ENCODE measurements around the gene HOXC5. TPM values are rescaled to one million over a fixed set of nuclear protein-coding genes. Genes with fewer than 3 reads are reported as not detected.

HOXC5 gene
- total and polyA plus RNA-seq, 2 donors (not counting 1 experiment from before 2014, with no cell fraction given): not detected

DNA sequence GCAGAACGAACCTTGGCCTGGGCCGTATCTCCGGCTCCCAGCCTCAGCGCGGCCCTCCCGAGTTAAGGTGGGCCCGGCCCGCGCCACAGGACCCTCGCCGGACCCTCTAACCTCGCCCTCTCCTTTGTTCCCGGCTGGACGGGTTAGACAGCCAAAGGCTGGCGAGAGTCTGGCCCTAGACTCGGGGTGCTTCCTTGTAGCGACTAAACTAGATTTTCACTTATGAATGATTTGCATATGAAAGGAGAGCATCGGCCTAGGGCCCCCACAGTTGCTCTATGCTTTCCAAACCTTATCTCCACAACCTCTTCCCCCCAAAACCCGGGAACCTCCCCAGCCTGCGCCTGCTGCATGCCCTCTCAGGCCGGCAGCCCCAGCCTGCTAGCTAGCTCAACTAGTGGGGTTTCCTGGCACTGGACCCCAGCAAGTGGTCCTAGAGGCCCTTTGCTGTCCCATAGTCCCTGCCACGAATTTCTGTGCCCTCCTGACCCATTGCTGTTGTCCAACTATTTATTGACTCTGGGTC, 2.0 kb downstream of the HOXC5 start:
- no peak for ATAC-seq (ENCODE audit: low read depth)
- Histone ChIP-seq H3K9ac (ENCODE audit: low read length) (peak overlapping the region; percentile 37), H3K79me2 (ENCODE audit: control insufficient read depth, insufficient read depth, low read length) (no peaks in the 10 kb centered on the region), H3K4me3 (ENCODE audit: control extremely low read depth in 1 of 5, extremely low read depth in 1 of 5, insufficient read depth in 1 of 5, low read depth in 2 of 5, low read length in 4 of 5) (peak overlapping the region in 1 of 5 experiments; percentile 47), H3K27me3 (replicated peaks in 1 of 4; ENCODE audit: control extremely low read depth in 1 of 4, control insufficient read depth in 3 of 4, insufficient read depth in 4 of 4, low read length in 3 of 4) (peaks cover 0 to 94% (median 63%) of the 10 kb centered on the region in 4 experiments), H3K4me1 (ENCODE audit: control insufficient read depth in 2 of 2, insufficient read depth in 2 of 2, low read length in 2 of 2) (peaks cover 28 to 41% of the 10 kb centered on the region in 2 donors), H3K9me3 (ENCODE audit: control extremely low read depth in 1 of 3, control insufficient read depth in 2 of 3, insufficient read depth in 1 of 3, low read length in 2 of 3) (peaks cover 0 to 51% (median 6%) of the 10 kb centered on the region in 3 donors), H3K4me2 (replicated peaks; ENCODE audit: low read depth, low read length, poor library complexity, severe bottlenecking) (peak overlapping the region; percentile 67), H3K27ac (ENCODE audit: low read length in 2 of 2) (no peak overlapping the region), H3K36me3 (replicated peaks in 1 of 2; ENCODE audit: control extremely low read depth in 1 of 2, control insufficient read depth in 1 of 2, extremely low read depth in 1 of 2, insufficient read depth in 2 of 2, low read length in 1 of 2) (no peaks in the 10 kb centered on the region), H2AFZ (ENCODE audit: insufficient read depth, low read depth, low read length, poor library complexity, severe bottlenecking) (no peak overlapping the region), H4K20me1 (ENCODE audit: control insufficient read depth, insufficient read depth, low read length, poor library complexity, severe bottlenecking) (no peaks in the 10 kb centered on the region)
- H3K9me3 Mint-ChIP-seq (ENCODE audit: insufficient read depth): no peaks in the 10 kb centered on the region
- WGBS (ENCODE audit: insufficient coverage): 42% methylated on average over 17 of the region's 22 CpGs
- TF ChIP-seq EZH2 (IDR thresholded peaks at IDR 0.05; ENCODE audit: borderline replicate concordance, insufficient read depth, low read depth, low read length, poor library complexity, severe bottlenecking): no peak
- TF ChIP-seq, protein P1, sequence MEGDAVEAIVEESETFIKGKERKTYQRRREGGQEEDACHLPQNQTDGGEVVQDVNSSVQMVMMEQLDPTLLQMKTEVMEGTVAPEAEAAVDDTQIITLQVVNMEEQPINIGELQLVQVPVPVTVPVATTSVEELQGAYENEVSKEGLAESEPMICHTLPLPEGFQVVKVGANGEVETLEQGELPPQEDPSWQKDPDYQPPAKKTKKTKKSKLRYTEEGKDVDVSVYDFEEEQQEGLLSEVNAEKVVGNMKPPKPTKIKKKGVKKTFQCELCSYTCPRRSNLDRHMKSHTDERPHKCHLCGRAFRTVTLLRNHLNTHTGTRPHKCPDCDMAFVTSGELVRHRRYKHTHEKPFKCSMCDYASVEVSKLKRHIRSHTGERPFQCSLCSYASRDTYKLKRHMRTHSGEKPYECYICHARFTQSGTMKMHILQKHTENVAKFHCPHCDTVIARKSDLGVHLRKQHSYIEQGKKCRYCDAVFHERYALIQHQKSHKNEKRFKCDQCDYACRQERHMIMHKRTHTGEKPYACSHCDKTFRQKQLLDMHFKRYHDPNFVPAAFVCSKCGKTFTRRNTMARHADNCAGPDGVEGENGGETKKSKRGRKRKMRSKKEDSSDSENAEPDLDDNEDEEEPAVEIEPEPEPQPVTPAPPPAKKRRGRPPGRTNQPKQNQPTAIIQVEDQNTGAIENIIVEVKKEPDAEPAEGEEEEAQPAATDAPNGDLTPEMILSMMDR (IDR thresholded peaks at IDR 0.05): no peak
- intact Hi-C loops (cut with micrococcal nuclease): loop anchor here (2.0 to 5.0 kb wide), 3 partner anchors 16 to 68 kb away; no protein-coding TSS in a partner anchor
- peak overlapping the region; percentile 50 for H3K4me3 Mint-ChIP-seq
- no peak for DNase-seq
- ChIA-PET POLR2A (no interaction called here), CTCF (interaction anchor here (1.0 to 6.4 kb wide), 4 partner anchors 17 to 166 kb away, joined by 4 to 87 read pairs (median 4); partner anchors contain the start of gene SMUG1)
- peaks cover 76% of the 10 kb centered on the region for H3K27me3 Mint-ChIP-seq
- peaks cover 23% of the 10 kb centered on the region for H3K4me1 Mint-ChIP-seq
- H3K27ac Mint-ChIP-seq: peak overlapping the region; percentile 76

DNA sequence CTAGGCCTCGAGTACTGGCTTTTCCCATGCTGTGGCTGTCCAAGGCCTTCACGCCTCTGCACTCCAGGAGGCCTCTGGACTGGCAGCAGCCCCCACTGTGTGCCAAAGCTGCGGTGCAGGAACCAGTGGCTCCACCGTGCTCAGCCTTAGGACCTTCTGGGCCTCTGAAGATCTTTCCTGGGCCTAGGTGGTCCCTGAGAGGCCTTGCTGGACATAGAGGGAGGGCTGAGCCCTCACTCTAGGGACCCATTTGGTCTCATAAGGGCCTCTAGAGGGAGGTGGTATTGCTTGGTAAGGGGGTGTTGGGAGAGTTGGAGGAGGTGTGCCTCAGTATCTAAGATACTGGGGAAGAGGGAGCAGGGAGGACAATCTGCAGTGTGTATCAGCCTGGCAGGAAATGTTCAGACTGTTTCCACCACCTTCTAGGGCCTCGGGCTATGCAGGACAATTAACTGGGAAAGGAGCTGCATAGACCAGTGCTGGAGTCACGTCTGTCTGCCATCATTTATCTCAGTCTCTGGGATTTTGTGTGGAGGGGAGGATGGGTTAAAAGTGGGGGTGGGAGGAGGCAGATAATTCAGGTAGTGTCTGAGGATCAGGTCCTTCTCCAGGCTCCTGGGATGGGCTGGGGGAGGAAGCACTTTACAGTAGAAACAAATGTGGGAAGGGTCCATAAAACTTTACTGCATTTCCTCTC, 2.9 kb downstream of the HOXC5 start:
- no peak for TF ChIP-seq EZH2 (IDR thresholded peaks at IDR 0.05; ENCODE audit: borderline replicate concordance, insufficient read depth, low read depth, low read length, poor library complexity, severe bottlenecking)
- TF ChIP-seq, protein P1 (IDR thresholded peaks at IDR 0.05): no peak
- intact Hi-C loops (cut with micrococcal nuclease): loop anchor here (2.0 kb wide), 1 partner anchor 15 kb away; no protein-coding TSS in a partner anchor
- no peak overlapping the region for H3K27ac Mint-ChIP-seq

More for the DNA sequence above, 2.9 kb downstream of the HOXC5 start:
- no peak overlapping the region for H3K27ac ChIP-seq (ENCODE audit: low read length in 2 of 2)
- no peak overlapping the region for H3K4me3 ChIP-seq (ENCODE audit: control extremely low read depth in 1 of 5, extremely low read depth in 1 of 5, insufficient read depth in 1 of 5, low read depth in 2 of 5, low read length in 4 of 5)
- H3K36me3 ChIP-seq (replicated peaks in 1 of 2; ENCODE audit: control extremely low read depth in 1 of 2, control insufficient read depth in 1 of 2, extremely low read depth in 1 of 2, insufficient read depth in 2 of 2, low read length in 1 of 2): no peaks in the 10 kb centered on the region
- H3K4me1 ChIP-seq (ENCODE audit: control insufficient read depth in 2 of 2, insufficient read depth in 2 of 2, low read length in 2 of 2): peaks cover 28 to 36% of the 10 kb centered on the region in 2 donors
- WGBS (ENCODE audit: insufficient coverage): 92% methylated on average over 6 of the region's 6 CpGs
- CTCF ChIA-PET: interaction anchor here (1.0 to 6.4 kb wide), 4 partner anchors 154 to 172 kb away, joined by 4 to 87 read pairs (median 5); partner anchors contain the start of gene SMUG1
- POLR2A ChIA-PET: interaction anchor here (0.6 kb wide), 1 partner anchor 18 kb away, joined by 8 read pairs; the partner anchor contains the start of gene HOXC4
- DNase-seq (no peak), ATAC-seq (ENCODE audit: low read depth) (no peak)
- no peaks in the 10 kb centered on the region for H4K20me1 ChIP-seq (ENCODE audit: control insufficient read depth, insufficient read depth, low read length, poor library complexity, severe bottlenecking)
- no peak overlapping the region for H2AFZ ChIP-seq (ENCODE audit: insufficient read depth, low read depth, low read length, poor library complexity, severe bottlenecking)
- H3K9ac ChIP-seq (ENCODE audit: low read length): no peak overlapping the region
- no peak overlapping the region for H3K4me2 ChIP-seq (replicated peaks; ENCODE audit: low read depth, low read length, poor library complexity, severe bottlenecking)
- peaks cover 0 to 48% (median 6%) of the 10 kb centered on the region in 3 donors for H3K9me3 ChIP-seq (ENCODE audit: control extremely low read depth in 1 of 3, control insufficient read depth in 2 of 3, insufficient read depth in 1 of 3, low read length in 2 of 3)
- Mint-ChIP-seq H3K4me1 (peaks cover 23% of the 10 kb centered on the region), H3K4me3 (no peak overlapping the region), H3K27me3 (peaks cover 76% of the 10 kb centered on the region), H3K9me3 (ENCODE audit: insufficient read depth) (no peaks in the 10 kb centered on the region)
- H3K27me3 ChIP-seq (replicated peaks in 1 of 4; ENCODE audit: control extremely low read depth in 1 of 4, control insufficient read depth in 3 of 4, insufficient read depth in 4 of 4, low read length in 3 of 4): peaks cover 0 to 96% (median 64%) of the 10 kb centered on the region in 4 experiments
- no peaks in the 10 kb centered on the region for H3K79me2 ChIP-seq (ENCODE audit: control insufficient read depth, insufficient read depth, low read length)
